Vagina (tissue), 2 donors: ENCODE data around the gene RNF44. TPM values are rescaled to one million over a fixed set of nuclear protein-coding genes. Genes with fewer than 3 reads are reported as not detected.

ENCODE experiments used
- DNase-seq, 2 donors: peaks; one replicate each; pipeline ENCODE4 v3.0.0-alpha.2; 2017; ENCODE audit errors: extremely low spot score in 2 of 2
- H3K27ac ChIP-seq: fragments of 200-600 bp; sonication (generic); one replicate; pipeline ENCODE4 v1.5.1; 2019
- H3K27me3 ChIP-seq: fragments of 200-600 bp; sonication (generic); one replicate; pipeline ENCODE4 v1.5.1; 2019
- H3K36me3 ChIP-seq, 2 donors: fragments of 200-600 bp; sonication (generic); one replicate each; pipeline ENCODE4 v1.5.1; 2017 to 2019
- H3K4me1 ChIP-seq: fragments of 200-600 bp; sonication (generic); one replicate; pipeline ENCODE4 v1.5.1; 2019
- H3K4me3 ChIP-seq, 2 donors: fragments of 200-600 bp; sonication (generic); 1 replicate in 1 of 2; 2 replicates in 1 of 2; pipeline ENCODE4 v1.5.1; 2016 to 2019
- H3K9me3 ChIP-seq: fragments of 200-600 bp; sonication (generic); one replicate; pipeline ENCODE4 v1.5.1; 2019
- POLR2A ChIP-seq, 2 donors: fragments of 450-650 bp; IDR thresholded peaks; one replicate each; pipeline ENCODE4 v1.6.1; 2017; ENCODE audit warnings: antibody characterized with exemption in 2 of 2, mild to moderate bottlenecking in 2 of 2, moderate library complexity in 2 of 2
- POLR2AphosphoS5 ChIP-seq, 2 donors: sonication (generic); formaldehyde crosslinking; IDR thresholded peaks; one replicate each; pipeline ENCODE4 v1.9.0; 2017; ENCODE audit warnings: antibody characterized with exemption in 2 of 2, mild to moderate bottlenecking in 2 of 2, low read depth in 1 of 2; ENCODE audit not compliant: insufficient read depth in 1 of 2
- intact Hi-C: fragments of 100-400 bp; cut with DNase I; formaldehyde crosslinking; loops from one replicate; pipeline ENCODE4 v1.15.1; 2023
- total RNA-seq: library from RNA; depleted of rRNA; stranded (reverse); fragments of >200 nt; gene quantifications from one replicate; pipeline ENCODE4 v1.2.3, GENCODE V29; 2016
- TF ChIP-seq, protein P1 (sequence below), 3 experiments: fragments of 450-650 bp in 2 of 3; fragments of 200-600 bp in 1 of 3; sonication (generic) in 1 of 3; IDR thresholded peaks; one replicate each; pipeline ENCODE4 v1.5.1; 2017 to 2019; ENCODE audit warnings: antibody characterized with exemption in 3 of 3, mild to moderate bottlenecking in 2 of 3, moderate library complexity in 2 of 3

RNF44 gene
- total RNA-seq, 1 donor from 2014 or later, result 24.6 TPM

DNA sequence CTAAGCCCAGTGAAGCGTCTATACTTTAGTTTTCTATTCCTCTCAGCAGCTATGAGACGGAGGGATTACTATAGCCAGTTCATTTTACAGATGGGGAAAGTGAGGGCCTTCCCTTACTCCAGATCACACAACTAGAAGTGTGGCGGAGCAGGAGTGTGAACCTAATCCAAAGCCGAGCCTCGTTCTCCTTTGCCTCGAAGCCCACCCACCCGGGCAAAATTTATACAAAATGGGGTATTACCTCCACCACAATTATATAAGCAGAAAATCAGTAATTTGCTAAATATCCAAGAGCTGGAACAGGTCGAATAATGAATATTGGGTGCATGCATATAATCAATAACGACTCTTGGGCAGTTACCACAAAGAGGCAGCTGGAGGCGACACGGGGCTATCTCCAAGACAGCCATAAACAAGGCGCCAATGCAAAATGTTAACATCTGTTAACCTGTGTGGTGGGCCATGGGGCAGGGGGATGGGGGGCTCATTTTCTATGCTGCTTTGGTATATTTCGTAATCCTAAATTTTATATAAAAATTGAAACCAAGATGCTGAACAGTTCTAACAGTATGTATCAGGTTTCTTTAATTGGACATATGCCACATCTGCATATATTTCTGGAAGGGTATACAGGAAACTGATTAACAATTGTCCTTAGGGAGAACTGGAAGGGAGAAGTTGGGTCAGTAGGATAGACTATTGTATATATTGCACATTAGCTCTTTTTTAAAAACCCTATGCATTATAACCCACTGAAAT lies 1.2 kb upstream of the RNF44 start:
- peak overlapping the region; percentile 98 for H3K27ac ChIP-seq
- no peaks in the 10 kb centered on the region for H3K36me3 ChIP-seq
- DNase-seq, result no peak
- H3K27me3 ChIP-seq, result no peaks in the 10 kb centered on the region
- H3K4me3 ChIP-seq, result peak overlapping the region; percentile 62 to 90
- H3K4me1 ChIP-seq, result peaks cover 62% of the 10 kb centered on the region
- no peaks in the 10 kb centered on the region for H3K9me3 ChIP-seq
- TF ChIP-seq POLR2AphosphoS5 (IDR thresholded peaks at IDR 0.05; ENCODE audit: insufficient read depth in 1 of 2, low read depth in 1 of 2), result no peak
- TF ChIP-seq, protein P1, sequence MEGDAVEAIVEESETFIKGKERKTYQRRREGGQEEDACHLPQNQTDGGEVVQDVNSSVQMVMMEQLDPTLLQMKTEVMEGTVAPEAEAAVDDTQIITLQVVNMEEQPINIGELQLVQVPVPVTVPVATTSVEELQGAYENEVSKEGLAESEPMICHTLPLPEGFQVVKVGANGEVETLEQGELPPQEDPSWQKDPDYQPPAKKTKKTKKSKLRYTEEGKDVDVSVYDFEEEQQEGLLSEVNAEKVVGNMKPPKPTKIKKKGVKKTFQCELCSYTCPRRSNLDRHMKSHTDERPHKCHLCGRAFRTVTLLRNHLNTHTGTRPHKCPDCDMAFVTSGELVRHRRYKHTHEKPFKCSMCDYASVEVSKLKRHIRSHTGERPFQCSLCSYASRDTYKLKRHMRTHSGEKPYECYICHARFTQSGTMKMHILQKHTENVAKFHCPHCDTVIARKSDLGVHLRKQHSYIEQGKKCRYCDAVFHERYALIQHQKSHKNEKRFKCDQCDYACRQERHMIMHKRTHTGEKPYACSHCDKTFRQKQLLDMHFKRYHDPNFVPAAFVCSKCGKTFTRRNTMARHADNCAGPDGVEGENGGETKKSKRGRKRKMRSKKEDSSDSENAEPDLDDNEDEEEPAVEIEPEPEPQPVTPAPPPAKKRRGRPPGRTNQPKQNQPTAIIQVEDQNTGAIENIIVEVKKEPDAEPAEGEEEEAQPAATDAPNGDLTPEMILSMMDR (IDR thresholded peaks at IDR 0.05), result no peak
- TF ChIP-seq POLR2A (IDR thresholded peaks at IDR 0.05), result no peak
- intact Hi-C loops, result no loop called here

DNA sequence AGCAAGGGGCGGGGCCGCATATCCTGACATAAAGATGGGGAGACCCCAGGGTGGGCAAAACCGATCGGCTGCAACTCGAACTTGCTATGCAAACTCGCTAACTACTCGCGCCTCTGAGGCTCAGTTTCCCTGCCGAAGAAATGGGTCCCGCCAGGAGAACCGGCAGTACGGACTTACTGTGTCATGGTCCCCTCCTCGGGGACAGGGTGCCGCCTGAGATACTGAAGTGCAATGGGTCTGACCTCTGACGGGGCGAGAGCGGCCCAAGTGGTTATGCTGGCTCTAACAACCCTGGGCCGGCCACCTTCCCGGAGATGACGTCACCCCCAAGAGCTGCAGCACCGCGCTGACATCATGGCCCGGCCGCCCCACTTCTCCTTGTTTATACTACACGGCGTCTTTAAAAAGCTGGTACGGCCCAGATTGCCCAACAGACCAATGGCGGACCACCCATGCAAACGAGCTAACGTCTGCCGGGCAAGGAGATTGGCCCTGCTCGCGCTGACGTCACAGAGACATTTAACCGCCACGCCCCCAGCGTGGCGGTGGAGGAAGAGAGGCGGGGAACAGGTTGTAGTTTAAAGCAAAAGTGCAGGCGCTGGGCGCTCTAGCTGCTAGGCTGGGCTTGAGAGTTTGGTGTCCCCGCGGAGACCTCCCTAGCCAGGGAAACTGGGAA lies 490 bp upstream of the RNF44 start:
- intact Hi-C loops, result no loop called here
- peak in 1 of 2 donors; percentile 100 for DNase-seq
- H3K27me3 ChIP-seq, result no peaks in the 10 kb centered on the region
- peaks cover 67% of the 10 kb centered on the region for H3K4me1 ChIP-seq
- peak overlapping the region; percentile 62 to 90 for H3K4me3 ChIP-seq
- TF ChIP-seq, protein P1 (IDR thresholded peaks at IDR 0.05), result no peak
- peak; percentile 80 to 88 for TF ChIP-seq POLR2AphosphoS5 (IDR thresholded peaks at IDR 0.05; ENCODE audit: insufficient read depth in 1 of 2, low read depth in 1 of 2)
- TF ChIP-seq POLR2A (IDR thresholded peaks at IDR 0.05), result peak in 1 of 2 donors; percentile 8
- H3K36me3 ChIP-seq, result no peaks in the 10 kb centered on the region
- H3K27ac ChIP-seq, result peak overlapping the region; percentile 98
- no peaks in the 10 kb centered on the region for H3K9me3 ChIP-seq

DNA sequence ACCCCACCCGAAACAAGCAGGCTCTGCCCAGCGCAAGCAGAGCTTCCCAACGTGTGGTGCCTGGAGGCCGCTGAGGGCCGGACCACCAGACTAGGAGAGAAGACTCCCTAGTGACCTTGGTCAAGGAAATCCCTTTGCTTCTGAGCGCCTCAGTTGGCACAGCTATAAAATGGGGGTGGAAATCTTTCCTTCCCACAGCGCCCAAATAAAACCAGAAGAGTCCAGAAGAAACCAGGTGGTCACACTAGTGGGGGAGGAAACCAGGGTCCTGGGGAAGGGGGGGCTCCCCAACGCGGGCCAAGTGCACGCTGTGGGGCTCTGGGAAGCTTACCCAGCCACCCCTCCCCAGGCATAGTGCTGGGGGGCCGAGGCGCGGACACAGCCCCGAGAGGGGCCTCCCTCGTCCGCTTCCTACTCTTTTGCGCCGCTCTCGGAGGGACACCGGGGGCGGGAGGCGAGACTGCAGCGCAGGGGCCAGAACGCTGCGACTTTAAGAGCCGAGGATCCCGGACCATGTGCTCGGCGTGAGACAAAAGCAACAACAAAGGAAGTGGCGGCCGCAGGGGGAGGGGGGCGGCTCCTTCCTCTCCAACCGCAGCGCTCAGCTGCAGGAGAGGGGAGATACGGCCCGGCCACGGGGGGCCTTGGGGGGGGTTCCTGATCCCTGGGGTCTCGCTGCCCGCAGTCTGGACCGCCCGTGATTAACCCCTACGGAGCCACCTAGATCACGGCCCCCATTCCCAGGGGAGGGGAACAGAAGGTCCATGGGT lies 885 bp downstream of the RNF44 start:
- H3K4me1 ChIP-seq, result peaks cover 66% of the 10 kb centered on the region
- intact Hi-C loops, result no loop called here
- TF ChIP-seq POLR2AphosphoS5 (IDR thresholded peaks at IDR 0.05; ENCODE audit: insufficient read depth in 1 of 2, low read depth in 1 of 2) (no peak), POLR2A (IDR thresholded peaks at IDR 0.05) (no peak)
- TF ChIP-seq, protein P1 (IDR thresholded peaks at IDR 0.05), result no peak
- H3K27ac ChIP-seq, result peak overlapping the region; percentile 98
- DNase-seq, result peak in 1 of 2 donors; percentile 90
- H3K27me3 ChIP-seq, result no peaks in the 10 kb centered on the region
- H3K36me3 ChIP-seq, result peaks cover under 1 to 10% of the 10 kb centered on the region in 2 donors
- H3K9me3 ChIP-seq, result no peaks in the 10 kb centered on the region
- H3K4me3 ChIP-seq, result peak overlapping the region; percentile 62 to 90

DNA sequence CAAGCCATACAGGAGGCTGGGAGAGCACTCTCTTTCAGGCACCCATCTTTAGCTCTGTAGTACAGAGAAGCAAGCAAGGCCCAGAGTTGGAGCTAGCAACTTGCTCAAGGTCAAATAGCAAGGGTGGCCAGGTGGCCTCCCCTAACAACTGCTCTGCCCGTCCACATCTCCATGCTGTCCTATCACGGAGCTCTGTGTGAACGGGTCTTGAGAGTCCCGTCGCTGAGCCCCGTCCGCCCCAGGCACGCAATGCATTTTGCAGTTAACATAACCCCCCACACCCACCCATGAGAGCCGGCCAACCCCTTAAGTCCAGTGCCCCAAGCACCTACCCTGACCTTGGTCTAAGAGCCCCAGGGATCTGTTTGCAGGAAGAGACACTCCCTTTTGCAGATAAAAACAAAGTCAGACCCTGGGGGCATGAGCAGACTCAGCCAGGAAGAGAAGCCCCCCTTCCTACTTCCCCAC lies 1.5 kb downstream of the RNF44 start:
- DNase-seq, result peak in 1 of 2 donors; percentile 90
- H3K36me3 ChIP-seq, result peaks cover 4 to 16% of the 10 kb centered on the region in 2 donors
- no peaks in the 10 kb centered on the region for H3K27me3 ChIP-seq
- TF ChIP-seq POLR2A (IDR thresholded peaks at IDR 0.05) (no peak), POLR2AphosphoS5 (IDR thresholded peaks at IDR 0.05; ENCODE audit: insufficient read depth in 1 of 2, low read depth in 1 of 2) (no peak)
- TF ChIP-seq, protein P1 (IDR thresholded peaks at IDR 0.05), result no peak
- peaks cover 66% of the 10 kb centered on the region for H3K4me1 ChIP-seq
- intact Hi-C loops, result no loop called here
- no peaks in the 10 kb centered on the region for H3K9me3 ChIP-seq
- peak overlapping the region; percentile 62 to 90 for H3K4me3 ChIP-seq
- peak overlapping the region; percentile 98 for H3K27ac ChIP-seq
